GM21390 (cell line): ENCODE measurements around the gene CDH23.

Source experiments
- ATAC-seq: cut with Tn5 transposase; IDR thresholded peaks from one replicate; pipeline ENCODE4 v1.9.1; 2021; ENCODE audit not compliant: unreplicated experiment

CDH23 gene

GRCh38 chr10:71727738-71728737 is 331.3 kb downstream of the CDH23 start:
- ATAC-seq, result peak; percentile 73

GRCh38 chr10:71729161-71729636 is 332.5 kb downstream of the CDH23 start:
- ATAC-seq, result no peak

- no peak for ATAC-seq
Observed at GRCh38 chr10:71731791-71732190, 335.1 kb downstream of the CDH23 start.

- ATAC-seq, result no peak
Observed at GRCh38 chr10:71734797-71735196, 338.1 kb downstream of the CDH23 start.

- no peak for ATAC-seq
Observed at GRCh38 chr10:71735709-71736569, 339.2 kb downstream of the CDH23 start.

GRCh38 chr10:71736570-71736952 is 339.8 kb downstream of the CDH23 start:
- ATAC-seq, result no peak

- no peak for ATAC-seq
Observed at GRCh38 chr10:71737001-71737833, 340.5 kb downstream of the CDH23 start.

- no peak for ATAC-seq
Observed at GRCh38 chr10:71737834-71738197, 341.1 kb downstream of the CDH23 start.

GRCh38 chr10:71739358-71739900 is 342.7 kb downstream of the CDH23 start:
- no peak for ATAC-seq

- no peak for ATAC-seq
Observed at GRCh38 chr10:71740069-71740653, 343.4 kb downstream of the CDH23 start.

GRCh38 chr10:71741029-71741428 is 344.3 kb downstream of the CDH23 start:
- no peak for ATAC-seq

GRCh38 chr10:71741671-71742070 is 345.0 kb downstream of the CDH23 start:
- ATAC-seq, result no peak

GRCh38 chr10:71742301-71743088 is 345.8 kb downstream of the CDH23 start:
- ATAC-seq, result no peak

GRCh38 chr10:71743089-71743838 is 346.5 kb downstream of the CDH23 start:
- no peak for ATAC-seq

- no peak for ATAC-seq
Observed at GRCh38 chr10:71743866-71744265, 347.1 kb downstream of the CDH23 start.

- no peak for ATAC-seq
Observed at GRCh38 chr10:71744897-71745663, 348.4 kb downstream of the CDH23 start.

- no peak for ATAC-seq
Observed at GRCh38 chr10:71745664-71746250, 349.0 kb downstream of the CDH23 start.
